H1 (cell line): ENCODE results near the gene RCAN2. TPM values are rescaled to one million over a fixed set of nuclear protein-coding genes. Genes with fewer than 3 reads are reported as not detected.

ENCODE experiments used
- CTCF ChIA-PET: fragments of 300-600 bp; sonication (Branson Sonifier 250); formaldehyde crosslinking; loops from one replicate; lab custom pipeline; 2021; ENCODE audit not compliant: partially characterized antibody; lab: Charles Lee
- POLR2A ChIA-PET: fragments of 300-600 bp; sonication (Branson Sonifier 250); formaldehyde crosslinking; loops from one replicate; lab custom pipeline; 2021; ENCODE audit warnings: inconsistent platforms; ENCODE audit not compliant: partially characterized antibody; lab: Charles Lee
- DNase-seq, 2 experiments: peaks; one replicate each; pipeline versions ENCODE4 v3.0.0 to v3.0.0-alpha.2; 2010 to 2022; ENCODE audit warnings: low spot score in 2 of 2, low read depth in 1 of 2, mixed read lengths in 1 of 2
- FAIRE-seq: peaks from 2 replicates; lab custom pipeline; 2011; peaks lifted over from hg19 to GRCh38; lab: Jason Lieb, UNC
- H2AFZ ChIP-seq: 2 replicates; pipeline ENCODE4 v1.8.1; 2012; ENCODE audit warnings: low read length, inconsistent platforms
- H2AK5ac ChIP-seq: 2 replicates; pipeline ENCODE4 v1.6.1; 2013; ENCODE audit warnings: low read depth, low read length
- H2BK120ac ChIP-seq: replicated peaks from 2 replicates; pipeline ENCODE3; 2013; ENCODE audit warnings: low read depth, low read length, inconsistent platforms
- H2BK12ac ChIP-seq: 2 replicates; pipeline ENCODE4 v1.6.1; 2013; ENCODE audit warnings: low read depth, low read length
- H2BK15ac ChIP-seq: 2 replicates; pipeline ENCODE4 v1.6.1; 2013; ENCODE audit warnings: low read length
- H2BK20ac ChIP-seq: 2 replicates; pipeline ENCODE4 v1.6.1; 2013; ENCODE audit warnings: low read length
- H2BK5ac ChIP-seq: 2 replicates; pipeline ENCODE4 v1.6.1; 2013; ENCODE audit warnings: low read depth, low read length
- H3K14ac ChIP-seq: 2 replicates; pipeline ENCODE4 v1.6.1; 2013; ENCODE audit warnings: inconsistent platforms; ENCODE audit not compliant: insufficient read length
- H3K18ac ChIP-seq: 2 replicates; pipeline ENCODE4 v1.6.1; 2013; ENCODE audit warnings: low read length; ENCODE audit errors: extremely low read depth
- H3K23ac ChIP-seq: 2 replicates; pipeline ENCODE4 v1.6.1; 2013; ENCODE audit warnings: inconsistent platforms; ENCODE audit not compliant: insufficient read length
- H3K23me2 ChIP-seq: 2 replicates; pipeline ENCODE4 v1.6.1; 2013; ENCODE audit warnings: low read depth, low read length
- H3K27ac ChIP-seq: 2 replicates; pipeline ENCODE4 v1.6.1; 2011; ENCODE audit warnings: low read depth, low read length, inconsistent platforms
- H3K27me3 ChIP-seq, 4 experiments: replicated peaks in 1 of 4; 1 replicate in 1 of 4; 2 replicates in 3 of 4; pipeline versions ENCODE4 v1.6.1 to v1.8.1; 2011 to 2013; ENCODE audit warnings: low read length in 3 of 4, mild to moderate bottlenecking in 3 of 4, inconsistent platforms in 2 of 4, mixed read lengths in 2 of 4, moderate library complexity in 1 of 4; ENCODE audit not compliant: control insufficient read depth in 3 of 4, insufficient read depth in 3 of 4; ENCODE audit errors: extremely low read depth in 1 of 4
- H3K36me3 ChIP-seq, 4 experiments: 2 replicates each; pipeline versions ENCODE4 v1.6.1 to v1.8.1; 2011 to 2013; ENCODE audit warnings: mild to moderate bottlenecking in 4 of 4, low read length in 3 of 4, moderate library complexity in 2 of 4, control low read depth in 1 of 4, inconsistent platforms in 1 of 4; ENCODE audit not compliant: insufficient read depth in 4 of 4, control insufficient read depth in 2 of 4
- H3K4ac ChIP-seq: replicated peaks from 2 replicates; pipeline ENCODE3; 2013; ENCODE audit warnings: low read length, low read depth, mixed read lengths, inconsistent platforms; ENCODE audit not compliant: insufficient read length
- H3K4me1 ChIP-seq, 4 experiments: replicated peaks in 1 of 4; 1 replicate in 1 of 4; 2 replicates in 3 of 4; pipeline versions ENCODE4 v1.6.1 to v1.8.1; 2011 to 2013; ENCODE audit warnings: low read length in 3 of 4, inconsistent platforms in 2 of 4, mixed read lengths in 1 of 4; ENCODE audit not compliant: insufficient read depth in 4 of 4, control insufficient read depth in 3 of 4
- H3K4me2 ChIP-seq, 2 experiments: 2 replicates each; pipeline versions ENCODE4 v1.6.1 to v1.8.1; 2011 to 2013; ENCODE audit warnings: low read depth in 2 of 2, low read length in 2 of 2, control low read depth in 1 of 2, inconsistent platforms in 1 of 2, mild to moderate bottlenecking in 1 of 2; ENCODE audit not compliant: insufficient read depth in 1 of 2
- H3K4me3 ChIP-seq, 4 experiments: fragments of 200-600, 300-600 bp in 1 of 4; sonication (generic), shearing (Covaris generic), sonication (Bioruptor Twin) in 1 of 4; 2 replicates each; pipeline versions ENCODE4 v1.5.1 to v1.8.1; 2011 to 2016; ENCODE audit warnings: low read length in 4 of 4, low read depth in 3 of 4, control low read depth in 2 of 4, inconsistent platforms in 2 of 4, mild to moderate bottlenecking in 2 of 4, mixed read lengths in 1 of 4, moderate library complexity in 1 of 4; ENCODE audit not compliant: insufficient read depth in 2 of 4; ENCODE audit errors: extremely low read depth in 1 of 4
- H3K56ac ChIP-seq: replicated peaks from 2 replicates; pipeline ENCODE3; 2013; ENCODE audit warnings: low read depth, mild to moderate bottlenecking, mixed read lengths, low read length, inconsistent platforms; ENCODE audit not compliant: insufficient read length
- H3K79me1 ChIP-seq: 2 replicates; pipeline ENCODE4 v1.6.1; 2013; ENCODE audit warnings: low read depth, low read length, control low read depth
- H3K79me2 ChIP-seq, 2 experiments: 2 replicates each; pipeline versions ENCODE4 v1.6.1 to v1.8.1; 2012 to 2013; ENCODE audit warnings: low read length in 2 of 2, mild to moderate bottlenecking in 2 of 2, inconsistent platforms in 1 of 2; ENCODE audit not compliant: insufficient read depth in 2 of 2, control insufficient read depth in 1 of 2
- H3K9ac ChIP-seq, 4 experiments: replicated peaks in 1 of 4; 1 replicate in 1 of 4; 2 replicates in 3 of 4; pipeline versions ENCODE4 v1.6.1 to v1.8.1; 2011 to 2013; ENCODE audit warnings: low read depth in 3 of 4, low read length in 3 of 4, control low read depth in 2 of 4, mild to moderate bottlenecking in 2 of 4, moderate library complexity in 2 of 4, inconsistent platforms in 1 of 4; ENCODE audit errors: extremely low read depth in 1 of 4
- H3K9me3 ChIP-seq, 2 experiments: 2 replicates each; pipeline versions ENCODE4 v1.6.1 to v1.8.1; 2012 to 2013; ENCODE audit warnings: mild to moderate bottlenecking in 2 of 2, moderate library complexity in 2 of 2, control low read depth in 1 of 2, inconsistent platforms in 1 of 2, low read depth in 1 of 2, low read length in 1 of 2, mixed read lengths in 1 of 2; ENCODE audit not compliant: insufficient read depth in 2 of 2
- H4K20me1 ChIP-seq, 2 experiments: replicated peaks in 1 of 2; 2 replicates each; pipeline versions ENCODE3 to v1.8.1; 2011 to 2013; ENCODE audit warnings: inconsistent platforms in 2 of 2, low read length in 2 of 2, mild to moderate bottlenecking in 1 of 2; ENCODE audit not compliant: insufficient read depth in 2 of 2, control insufficient read depth in 1 of 2
- H4K5ac ChIP-seq: 2 replicates; pipeline ENCODE4 v1.6.1; 2013; ENCODE audit warnings: low read length, low read depth, mixed read lengths, inconsistent platforms; ENCODE audit not compliant: insufficient read length
- H4K8ac ChIP-seq: 2 replicates; pipeline ENCODE4 v1.8.0; 2013; ENCODE audit warnings: mild to moderate bottlenecking, moderate library complexity, low read length, inconsistent platforms; ENCODE audit not compliant: insufficient read depth; ENCODE audit errors: extremely low read depth
- H4K91ac ChIP-seq: replicated peaks from 2 replicates; pipeline ENCODE3; 2013; ENCODE audit warnings: low read length, mixed read lengths, inconsistent platforms; ENCODE audit not compliant: insufficient read length
- CTBP2 ChIP-seq: IDR thresholded peaks from 2 replicates; pipeline ENCODE4 v1.7.0; 2011; ENCODE audit warnings: borderline replicate concordance, mild to moderate bottlenecking, moderate library complexity, mixed read lengths, low read length; ENCODE audit not compliant: insufficient read depth, insufficient read length
- WGBS, 2 experiments: shearing (Covaris generic) in 1 of 2; methylation state at CpG; one replicate each; pipeline versions ENCODE4 v1.1.6 to v1.1.7; 2013 to 2015; ENCODE audit warnings: low lambda C conversion rate in 2 of 2, mixed read lengths in 2 of 2, inconsistent platforms in 1 of 2, low coverage in 1 of 2, missing lambda C conversion rate in 1 of 2; ENCODE audit not compliant: insufficient replicate concordance in 2 of 2, insufficient coverage in 1 of 2, insufficient read length in 1 of 2; ENCODE audit errors: extremely low coverage in 1 of 2, missing lambda C conversion rate in 1 of 2; 5-methylcytosine and 5-hydroxymethylcytosine counted together
- polyA plus RNA-seq, 7 experiments: library from polyadenylated mRNA; depleted of rRNA in 3 of 7; stranded (reverse) in 5 of 7; unstranded in 2 of 7; fragments of >200 nt in 5 of 7; fragments of 200-250 nt in 2 of 7; gene quantifications; 1 replicate in 5 of 7; 2 replicates in 1 of 7; 4 replicates in 1 of 7; pipeline versions ENCODE4 v1.2.1 to v1.2.3, GENCODE V29; 2011 to 2013; ENCODE audit warnings: missing spikeins in 2 of 7, mixed read lengths in 2 of 7
- total RNA-seq: library from RNA; stranded (reverse); fragmentation: NEBNext Ultra II Directional; extraction: Animal tissue kit (Norgen Biotek cat#: 25700); gene quantifications from 2 replicates; pipeline ENCODE4 v1.2.1, GENCODE V29; 2021

The RCAN2 gene
- total and polyA plus RNA-seq, 2 of the 8 experiments (the other 6 are each of a cell fraction or from before 2014, with no cell fraction given), result 5.0 to 8.5 TPM

- Histone ChIP-seq H4K91ac (no peak overlapping the region), H2AK5ac (no peak overlapping the region), H3K79me2 (no peaks in the 10 kb centered on the region), H2AFZ (no peak overlapping the region), H4K8ac (no peak overlapping the region), H3K9me3 (no peaks in the 10 kb centered on the region), H2BK20ac (no peak overlapping the region), H4K20me1 (no peaks in the 10 kb centered on the region), H2BK12ac (no peak overlapping the region), H3K23me2 (no peaks in the 10 kb centered on the region), H3K36me3 (no peaks in the 10 kb centered on the region), H3K4ac (no peak overlapping the region), H3K4me1 (peaks cover 2 to 6% (median 3%) of the 10 kb centered on the region in 4 experiments; a peak in 3 of 7 replicates), H3K4me3 (no peak overlapping the region), H3K23ac (no peak overlapping the region)
- FAIRE-seq, result no peak
- no peak for TF ChIP-seq CTBP2
- TF ChIP-seq, all 59 proteins: peak for 0
- H3K56ac ChIP-seq, result no peak overlapping the region
- no peak overlapping the region for H3K18ac ChIP-seq
- CTCF ChIA-PET, result interaction anchor here (1.0 kb wide), 1 partner anchor 12 kb away, joined by 3 read pairs; no protein-coding TSS in a partner anchor
- no peak for DNase-seq
- no peak overlapping the region for H3K4me2 ChIP-seq
- no peak overlapping the region for H3K14ac ChIP-seq
- H2BK120ac ChIP-seq, result no peak overlapping the region
- H4K5ac ChIP-seq, result no peak overlapping the region
- H3K9ac ChIP-seq, result no peak overlapping the region
- H2BK5ac ChIP-seq, result no peak overlapping the region
- POLR2A ChIA-PET, result no interaction called here
- no peak overlapping the region for H3K27ac ChIP-seq
- 93% methylated on average over 4 of the region's 4 CpGs; no CpG with 5 or more reads in 1 of the 2 experiments for WGBS, 2 experiments
- H2BK15ac ChIP-seq, result no peak overlapping the region
- H3K27me3 ChIP-seq, result no peaks in the 10 kb centered on the region
- no peaks in the 10 kb centered on the region for H3K79me1 ChIP-seq
Measured at GRCh38 chr6:46175446-46175845, 315.8 kb downstream of the RCAN2 start.
